ENCODE measurements around the gene ARID1B.
A peak's percentile ranks its signal among the peaks of the same experiment; 100 is the strongest.
"Not testable (repeated sequence)": the region's sequence is repeated elsewhere in the genome, so short reads cannot be mapped to it uniquely, and the experiment has no call there.

The ARID1B gene

GRCh38 chr6:157032923-157033322 is 255.7 kb downstream of the ARID1B start:
- no peak for DNase-seq

GRCh38 chr6:157033428-157034140 is 256.4 kb downstream of the ARID1B start:
- DNase-seq, result no peak

GRCh38 chr6:157034436-157035230 is 257.5 kb downstream of the ARID1B start:
- DNase-seq, result peak; percentile 32

- DNase-seq, result no peak
Observed at GRCh38 chr6:157035546-157035945, 258.4 kb downstream of the ARID1B start.

GRCh38 chr6:157036245-157036711 is 259.1 kb downstream of the ARID1B start:
- DNase-seq, result no peak

- DNase-seq, result no peak
Observed at GRCh38 chr6:157037165-157037564, 260.0 kb downstream of the ARID1B start.

GRCh38 chr6:157038610-157039009 is 261.4 kb downstream of the ARID1B start:
- DNase-seq, result no peak

GRCh38 chr6:157039639-157040038 is 262.5 kb downstream of the ARID1B start:
- DNase-seq, result not testable (repeated sequence)

GRCh38 chr6:157040191-157040590 is 263.0 kb downstream of the ARID1B start:
- DNase-seq, result no peak

GRCh38 chr6:157045831-157046454 is 268.8 kb downstream of the ARID1B start:
- DNase-seq, result no peak

- no peak for DNase-seq
Observed at GRCh38 chr6:157046776-157047175, 269.6 kb downstream of the ARID1B start.

- DNase-seq, result no peak
Observed at GRCh38 chr6:157047328-157047727, 270.1 kb downstream of the ARID1B start.

GRCh38 chr6:157047951-157048350 is 270.8 kb downstream of the ARID1B start:
- no peak for DNase-seq

- DNase-seq, result no peak
Observed at GRCh38 chr6:157049133-157049532, 272.0 kb downstream of the ARID1B start.

GRCh38 chr6:157050537-157051265 is 273.5 kb downstream of the ARID1B start:
- no peak for DNase-seq

GRCh38 chr6:157054531-157054979 is 277.4 kb downstream of the ARID1B start:
- DNase-seq, result peak; percentile 72

- no peak for DNase-seq
Observed at GRCh38 chr6:157055863-157056262, 278.7 kb downstream of the ARID1B start.

GRCh38 chr6:157056275-157056674 is 279.1 kb downstream of the ARID1B start:
- DNase-seq, result peak; percentile 50

- no peak for DNase-seq
Observed at GRCh38 chr6:157058574-157058973, 281.4 kb downstream of the ARID1B start.

- DNase-seq, result no peak
Observed at GRCh38 chr6:157059781-157060180, 282.6 kb downstream of the ARID1B start.

GRCh38 chr6:157060440-157060952 is 283.3 kb downstream of the ARID1B start:
- DNase-seq, result no peak

- no peak for DNase-seq
Observed at GRCh38 chr6:157061770-157062594, 284.8 kb downstream of the ARID1B start.

Measured in activated CD4-positive, alpha-beta T cell treated with anti-CD3 and anti-CD28 coated beads, Interleukin-2, amount 50 U/mL, for 16 hours (primary cell).